HG03060 (cell line): Measurements from ENCODE around the gene OLFM4.
"Not testable (repeated sequence)": the region's sequence is repeated elsewhere in the genome, so short reads cannot be mapped to it uniquely, and the experiment has no call there.

Experiments
- ATAC-seq: cut with Tn5 transposase; IDR thresholded peaks from one replicate; pipeline ENCODE4 v1.9.1; 2021; ENCODE audit warnings: low read depth, moderate number of reproducible peaks; ENCODE audit not compliant: unreplicated experiment

The OLFM4 gene

DNA sequence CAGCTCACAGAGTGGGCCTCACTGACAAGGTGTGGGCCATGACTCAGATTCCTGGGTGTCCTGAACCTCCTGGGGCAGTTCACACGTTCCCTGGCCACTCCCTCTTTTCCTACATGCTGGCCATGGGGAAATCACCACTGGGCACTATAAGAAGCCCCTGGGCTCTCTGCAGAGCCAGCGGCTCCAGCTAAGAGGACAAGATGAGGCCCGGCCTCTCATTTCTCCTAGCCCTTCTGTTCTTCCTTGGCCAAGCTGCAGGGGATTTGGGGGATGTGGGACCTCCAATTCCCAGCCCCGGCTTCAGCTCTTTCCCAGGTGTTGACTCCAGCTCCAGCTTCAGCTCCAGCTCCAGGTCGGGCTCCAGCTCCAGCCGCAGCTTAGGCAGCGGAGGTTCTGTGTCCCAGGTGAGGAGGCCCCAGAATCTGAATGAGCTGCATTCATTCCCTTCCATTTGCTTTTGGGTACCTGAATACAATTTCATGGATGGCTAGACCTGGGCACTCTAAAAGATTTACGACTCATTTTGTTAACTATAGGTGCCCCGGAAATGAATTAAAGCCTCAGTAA, at the start of gene OLFM4:
Gene OLFM4, plus strand, starts transcription at position 177 of the 567 bp plus-strand sequence. Its CDS starts 24 bp downstream, at position 201.
- no peak for ATAC-seq

DNA sequence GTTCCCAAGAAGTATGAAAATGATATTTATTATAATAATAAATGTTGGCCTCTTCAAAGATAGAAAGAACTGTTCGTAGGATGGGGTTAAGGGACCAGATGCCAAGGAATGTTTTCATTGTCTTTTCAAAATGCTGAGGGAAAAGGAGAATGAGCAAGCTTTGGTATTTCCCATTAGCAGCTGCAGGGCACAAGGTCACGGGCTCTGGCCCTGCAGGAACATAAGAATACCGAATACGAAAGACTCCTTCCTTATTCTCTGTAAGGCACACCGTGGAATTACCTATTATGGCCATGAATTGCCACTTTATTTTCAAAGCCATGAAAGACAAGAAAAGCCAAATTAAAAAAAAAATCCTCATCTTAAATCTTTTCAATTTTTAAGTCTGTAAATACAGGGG, 49.6 kb upstream of the OLFM4 start:
- ATAC-seq, result no peak

DNA sequence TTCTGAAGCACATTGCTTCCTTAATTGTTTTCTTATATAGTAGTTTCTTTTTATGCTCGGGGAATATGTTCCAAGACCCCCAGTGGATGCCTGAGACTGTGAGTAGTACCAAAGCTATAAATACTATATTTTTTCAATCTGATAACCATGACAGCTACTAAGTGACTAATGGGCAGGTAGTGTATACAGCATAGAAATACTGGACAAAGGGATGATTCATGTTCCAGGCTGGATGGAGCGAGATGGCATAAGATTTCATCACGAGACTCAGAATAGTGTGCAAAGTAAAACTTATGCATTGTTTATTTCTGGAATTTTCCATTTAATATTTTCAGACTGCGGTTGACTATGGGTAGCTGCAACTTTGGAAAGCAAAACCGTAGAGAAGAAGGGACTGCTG, 47.9 kb upstream of the OLFM4 start:
- no peak for ATAC-seq

DNA sequence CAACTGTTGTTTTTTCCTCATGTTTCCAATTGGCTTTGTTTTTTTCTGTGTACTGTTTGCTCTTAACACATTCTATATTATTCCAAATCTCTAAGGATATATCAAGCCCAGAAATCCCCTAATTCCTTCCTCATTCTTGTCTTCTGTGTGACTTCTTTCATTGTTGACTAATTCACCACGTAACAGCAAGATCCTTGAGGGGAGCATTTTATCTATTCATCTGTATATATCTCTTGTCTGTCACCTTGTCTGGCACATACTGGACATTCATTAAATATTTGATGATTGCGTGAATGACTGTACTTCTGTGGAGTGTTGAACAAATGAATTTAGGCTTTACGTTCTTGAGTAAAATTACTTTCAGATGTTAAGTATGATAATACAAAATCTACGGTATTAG, 44.8 kb upstream of the OLFM4 start:
- no peak for ATAC-seq

DNA sequence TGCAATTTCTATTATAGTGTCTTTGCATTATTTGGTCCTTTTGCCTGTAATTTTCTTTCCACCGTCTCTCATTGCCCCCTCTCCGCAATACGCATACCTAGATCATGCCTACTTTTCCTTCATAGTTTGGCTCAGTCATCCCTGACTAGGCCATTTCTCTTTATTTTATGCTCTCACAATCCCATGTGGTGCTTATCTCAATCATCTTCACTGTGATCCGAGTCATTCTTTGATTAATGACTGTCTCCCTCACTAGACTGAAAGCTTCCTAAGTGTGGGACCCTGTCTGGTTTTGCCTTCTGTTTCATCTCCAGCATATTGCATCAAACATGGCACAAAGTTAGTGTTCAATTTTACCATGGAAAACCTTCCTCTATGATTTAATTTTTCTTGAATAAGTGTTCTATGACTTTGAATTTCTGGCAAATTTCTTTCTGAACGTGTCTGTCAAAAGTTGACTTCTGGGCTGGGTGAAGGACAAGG, 43.7 kb upstream of the OLFM4 start:
- ATAC-seq, result no peak

DNA sequence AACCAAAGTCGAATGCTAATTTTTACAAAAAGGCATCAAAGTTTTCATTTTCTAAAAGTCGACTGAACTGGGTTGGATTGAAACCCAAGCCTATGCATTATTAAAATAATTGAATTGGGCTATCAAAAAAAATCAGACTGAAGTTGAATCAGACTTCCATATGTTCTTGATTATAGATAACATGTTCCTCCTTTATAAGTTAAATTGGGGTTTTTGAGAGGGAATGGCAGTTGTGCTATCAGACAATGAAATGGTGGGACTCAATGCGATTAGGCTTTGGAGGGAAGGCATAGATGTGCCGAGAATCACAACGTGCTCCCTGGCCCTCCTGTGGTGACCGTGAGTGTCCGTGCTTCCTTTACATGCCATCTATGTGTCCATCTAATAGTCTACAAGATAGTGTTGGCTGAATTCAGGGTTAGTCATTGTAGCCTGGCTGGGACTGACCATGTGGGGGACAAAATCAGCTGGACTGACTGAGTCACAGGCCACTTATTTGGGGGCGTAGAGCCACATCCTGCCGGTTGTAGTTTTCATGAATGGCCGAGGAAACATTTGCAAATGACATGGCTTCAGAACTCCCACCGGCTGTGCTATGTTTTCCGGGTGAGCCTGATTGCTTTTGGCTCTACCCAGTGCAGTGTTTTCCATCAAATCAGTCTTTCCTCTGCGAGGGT, 37.1 kb upstream of the OLFM4 start:
- ATAC-seq, result no peak

GRCh38 chr13:52992110-52992509, 36.5 kb upstream of the OLFM4 start:
- no peak for ATAC-seq

- no peak for ATAC-seq
These were observed 34.6 kb upstream of the OLFM4 start for GRCh38 chr13:52994051-52994450.

GRCh38 chr13:52994865-52995264, 33.7 kb upstream of the OLFM4 start:
- no peak for ATAC-seq

- no peak for ATAC-seq
These were observed 32.7 kb upstream of the OLFM4 start for GRCh38 chr13:52995946-52996345.

DNA sequence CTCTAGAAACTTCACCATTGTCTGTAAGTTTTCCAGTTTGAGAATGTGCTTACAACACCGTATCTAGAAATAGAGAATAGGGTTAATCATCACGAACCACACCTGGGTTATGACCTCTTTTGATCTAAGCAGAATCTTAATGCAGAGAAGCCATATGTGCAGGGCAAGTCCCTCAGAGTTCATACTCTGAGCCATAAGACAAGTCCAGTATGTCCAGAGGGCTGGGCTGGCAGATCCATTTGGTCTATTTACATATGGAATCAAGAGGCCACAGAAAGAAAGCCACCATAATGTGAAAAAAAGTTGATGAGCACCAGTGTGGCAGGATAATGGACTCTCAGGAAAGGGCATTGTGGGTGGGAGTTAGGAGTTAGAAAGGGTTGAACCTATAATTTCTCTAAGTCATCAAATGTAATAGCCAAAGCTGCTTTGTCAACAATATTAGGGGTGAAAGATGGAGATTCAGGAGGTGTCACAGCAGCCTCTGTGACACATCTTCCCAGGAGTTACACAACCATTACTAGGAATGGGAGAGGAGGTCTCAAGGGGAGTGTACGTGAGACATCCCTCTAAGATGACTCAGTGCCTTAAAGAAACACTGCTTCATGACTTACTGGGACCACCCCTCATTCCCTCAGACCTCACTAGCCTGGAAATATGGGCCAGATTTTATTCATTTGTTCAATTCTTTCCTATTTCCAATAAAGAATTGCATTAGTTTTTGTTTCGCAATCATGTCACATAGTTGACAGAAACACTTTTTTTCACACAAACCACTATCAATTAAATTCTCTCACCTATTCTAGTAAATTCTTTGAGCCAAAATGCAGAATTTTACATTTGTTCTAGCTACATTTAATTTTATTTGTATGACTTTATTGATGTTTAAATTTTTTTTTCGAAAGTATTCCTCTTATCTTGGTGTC, 30.4 kb upstream of the OLFM4 start:
- ATAC-seq, result no peak

GRCh38 chr13:52999093-52999696, 29.4 kb upstream of the OLFM4 start:
- ATAC-seq, result no peak

GRCh38 chr13:53001444-53002225, 27.0 kb upstream of the OLFM4 start:
- ATAC-seq, result no peak

GRCh38 chr13:53004573-53004972, 24.0 kb upstream of the OLFM4 start:
- ATAC-seq, result no peak

DNA sequence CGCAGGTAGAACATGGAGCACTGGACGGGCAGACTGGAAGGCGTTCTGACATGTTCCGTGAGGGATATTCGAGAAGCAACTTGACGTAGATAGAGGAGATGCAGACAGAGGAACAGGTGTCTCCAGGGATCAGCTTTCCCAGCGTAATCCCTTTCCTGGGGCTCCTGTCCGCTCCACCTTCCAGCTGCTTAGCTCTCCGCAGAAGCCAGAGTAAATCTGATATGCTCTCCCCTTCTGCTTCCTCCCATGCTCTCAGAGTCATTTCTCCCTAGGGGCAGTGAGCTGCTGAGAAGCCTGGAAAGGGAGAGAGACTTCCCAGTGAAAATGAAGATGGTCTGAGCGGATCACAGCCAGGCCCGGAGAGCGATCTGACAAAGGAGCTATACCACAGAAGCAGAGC, 23.0 kb upstream of the OLFM4 start:
- no peak for ATAC-seq

DNA sequence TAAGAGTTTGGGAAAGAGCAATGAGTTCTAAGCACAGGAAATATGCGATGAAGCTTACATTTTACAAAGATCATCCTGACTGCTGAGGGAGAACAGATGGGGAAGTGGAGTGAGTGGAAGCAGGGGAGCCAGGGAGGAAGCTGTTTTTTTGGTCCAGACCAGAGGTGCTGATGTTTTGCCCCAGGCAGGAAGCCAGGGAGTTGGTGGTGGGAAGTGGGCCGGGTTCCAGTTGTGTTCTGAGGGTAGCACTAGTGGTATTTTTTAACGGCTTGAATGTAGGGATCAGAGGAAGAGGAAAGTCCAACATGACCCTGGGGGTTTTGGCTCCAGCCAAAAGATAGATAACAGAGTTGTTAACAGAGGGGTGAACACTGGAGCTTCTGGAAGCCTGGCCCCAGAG, 20.7 kb upstream of the OLFM4 start:
- no peak for ATAC-seq

DNA sequence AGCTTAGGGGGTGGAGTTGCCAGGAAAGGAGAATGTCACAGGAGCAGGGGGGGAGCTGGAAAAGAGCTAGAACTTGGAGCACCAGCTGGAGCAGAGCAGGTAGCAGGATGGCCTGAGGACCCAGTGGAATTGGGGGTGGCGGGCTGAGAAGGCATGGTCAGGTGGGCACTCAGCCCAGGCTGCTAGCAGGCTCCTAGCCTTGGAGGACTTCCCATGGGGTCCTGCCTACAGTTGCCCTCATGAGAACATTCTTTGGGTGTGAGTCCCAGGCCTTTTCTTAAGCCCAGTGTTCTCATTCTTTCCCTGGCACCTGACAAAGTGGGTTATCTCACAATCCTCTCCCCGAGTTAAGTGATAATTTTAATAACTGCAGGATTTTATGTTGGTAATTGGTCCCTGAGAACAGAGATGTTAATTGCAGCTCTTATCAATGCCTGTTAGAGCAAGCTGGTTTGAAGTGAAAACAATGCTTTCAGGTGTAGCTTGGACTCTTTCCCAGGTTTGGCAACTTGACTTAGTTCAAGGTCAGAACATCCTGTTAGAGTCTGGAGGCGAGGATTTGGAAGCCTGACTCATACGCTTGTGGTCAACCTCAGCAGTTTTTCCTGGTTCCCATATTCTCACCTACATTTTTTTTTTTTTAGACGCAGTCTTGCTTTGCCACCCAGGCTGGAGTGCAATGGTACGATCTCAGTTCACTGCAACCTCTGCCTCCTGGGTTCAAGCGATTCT, 18.1 kb upstream of the OLFM4 start:
- ATAC-seq, result no peak

GRCh38 chr13:53012707-53013106, 15.9 kb upstream of the OLFM4 start:
- no peak for ATAC-seq

DNA sequence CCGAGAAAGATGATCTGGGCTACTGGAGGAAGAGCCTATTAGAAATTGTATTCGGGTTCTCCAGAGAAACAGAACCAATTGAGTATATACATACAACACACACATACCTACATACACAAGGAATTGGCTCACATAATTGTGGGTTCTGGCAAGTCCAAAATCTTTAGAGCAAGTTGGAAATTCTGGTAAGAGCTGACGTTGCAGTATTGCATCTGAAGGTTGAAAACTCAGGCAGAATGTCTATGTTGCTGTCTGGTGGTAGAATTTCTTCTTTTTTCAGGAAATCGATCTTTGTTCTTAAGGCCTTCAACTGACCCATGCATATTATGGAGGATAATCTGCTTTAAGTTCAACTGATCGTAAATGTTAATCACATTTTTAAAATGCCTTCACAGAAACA, 15.5 kb upstream of the OLFM4 start:
- no peak for ATAC-seq

DNA sequence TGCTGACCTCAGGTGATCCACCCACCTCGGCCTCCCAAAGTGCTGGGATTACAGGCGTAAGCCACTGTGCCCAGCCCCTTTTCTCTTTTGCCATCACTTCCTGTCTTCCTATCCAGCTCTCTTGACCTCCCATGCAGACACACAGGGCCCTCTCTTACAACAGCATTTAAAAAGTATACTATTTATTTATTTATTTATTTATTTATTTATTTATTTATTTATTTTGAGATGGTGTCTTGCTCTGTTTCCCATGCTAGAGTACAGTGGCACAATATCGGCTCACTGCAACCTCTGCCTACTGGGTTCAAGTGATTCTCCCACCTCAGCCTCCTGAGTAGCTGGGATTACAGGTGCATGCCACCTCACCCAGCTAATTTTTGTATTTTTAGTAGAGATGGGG, 14.6 kb upstream of the OLFM4 start:
- ATAC-seq, result not testable (repeated sequence)
